ENCODE data around the gene SUMF1. TPM values are rescaled to one million over a fixed set of nuclear protein-coding genes. Genes with fewer than 3 reads are reported as not detected.

Gene SUMF1
- total RNA-seq, 2 donors from 2014 or later = 5.9 to 7.6 TPM

- H3K36me3 Mint-ChIP-seq (ENCODE audit: low read depth) = peaks cover 37% of the 10 kb centered on the region
- H3K27me3 Mint-ChIP-seq = no peaks in the 10 kb centered on the region
- H3K4me1 Mint-ChIP-seq = peaks cover 27% of the 10 kb centered on the region
Measured at GRCh38 chr3:4504340-4505261, 37.5 kb upstream of the SUMF1 start.

GRCh38 chr3:4503050-4503449 is 36.0 kb upstream of the SUMF1 start:
- peaks cover 19% of the 10 kb centered on the region for H3K4me1 Mint-ChIP-seq
- peak overlapping the region; percentile 95 for H3K27ac Mint-ChIP-seq
- no peaks in the 10 kb centered on the region for H3K27me3 Mint-ChIP-seq
- peak overlapping the region; percentile 95 for H3K4me3 Mint-ChIP-seq
- H3K36me3 Mint-ChIP-seq (ENCODE audit: low read depth) = peaks cover 34% of the 10 kb centered on the region
- no peak for ATAC-seq (replicated peaks)
- no peaks in the 10 kb centered on the region for H3K9me3 Mint-ChIP-seq

More at GRCh38 chr3:4504340-4505261, 37.5 kb upstream of the SUMF1 start:
- Mint-ChIP-seq H3K27ac (peak overlapping the region; percentile 95), H3K9me3 (no peaks in the 10 kb centered on the region), H3K4me3 (peak overlapping the region; percentile 95)
- ATAC-seq (replicated peaks) = peak; percentile 87

- no peak overlapping the region for H3K27ac Mint-ChIP-seq
- peaks cover 22% of the 10 kb centered on the region for H3K4me1 Mint-ChIP-seq
- no peak overlapping the region for H3K4me3 Mint-ChIP-seq
- H3K36me3 Mint-ChIP-seq (ENCODE audit: low read depth) = peaks cover 45% of the 10 kb centered on the region
- ATAC-seq (replicated peaks) = no peak
- H3K27me3 Mint-ChIP-seq = no peaks in the 10 kb centered on the region
- H3K9me3 Mint-ChIP-seq = no peaks in the 10 kb centered on the region
Measured at GRCh38 chr3:4501927-4502326, 34.9 kb upstream of the SUMF1 start.

- no peak overlapping the region for H3K27ac Mint-ChIP-seq
- H3K4me3 Mint-ChIP-seq = no peak overlapping the region
- H3K4me1 Mint-ChIP-seq = peaks cover 25% of the 10 kb centered on the region
- no peaks in the 10 kb centered on the region for H3K9me3 Mint-ChIP-seq
- peaks cover 50% of the 10 kb centered on the region for H3K36me3 Mint-ChIP-seq (ENCODE audit: low read depth)
- H3K27me3 Mint-ChIP-seq = no peaks in the 10 kb centered on the region
- no peak for ATAC-seq (replicated peaks)
Measured at GRCh38 chr3:4501437-4501836, 34.4 kb upstream of the SUMF1 start.

- Mint-ChIP-seq H3K4me1 (peaks cover 28% of the 10 kb centered on the region), H3K9me3 (no peaks in the 10 kb centered on the region), H3K4me3 (no peak overlapping the region), H3K27me3 (no peaks in the 10 kb centered on the region), H3K36me3 (ENCODE audit: low read depth) (peaks cover 71% of the 10 kb centered on the region), H3K27ac (no peak overlapping the region)
- ATAC-seq (replicated peaks) = no peak
Measured at GRCh38 chr3:4498446-4498845, 31.4 kb upstream of the SUMF1 start.

GRCh38 chr3:4497843-4498324 is 30.8 kb upstream of the SUMF1 start:
- no peaks in the 10 kb centered on the region for H3K27me3 Mint-ChIP-seq
- no peaks in the 10 kb centered on the region for H3K9me3 Mint-ChIP-seq
- ATAC-seq (replicated peaks) = no peak
- peaks cover 71% of the 10 kb centered on the region for H3K36me3 Mint-ChIP-seq (ENCODE audit: low read depth)
- peak overlapping the region; percentile 4 for H3K27ac Mint-ChIP-seq
- H3K4me3 Mint-ChIP-seq = no peak overlapping the region
- H3K4me1 Mint-ChIP-seq = peaks cover 28% of the 10 kb centered on the region

GRCh38 chr3:4497005-4497692 is 30.1 kb upstream of the SUMF1 start:
- peaks cover 28% of the 10 kb centered on the region for H3K4me1 Mint-ChIP-seq
- H3K9me3 Mint-ChIP-seq = no peaks in the 10 kb centered on the region
- H3K4me3 Mint-ChIP-seq = peak overlapping the region; percentile 94
- no peak for ATAC-seq (replicated peaks)
- H3K27me3 Mint-ChIP-seq = no peaks in the 10 kb centered on the region
- H3K27ac Mint-ChIP-seq = no peak overlapping the region
- peaks cover 70% of the 10 kb centered on the region for H3K36me3 Mint-ChIP-seq (ENCODE audit: low read depth)

GRCh38 chr3:4496087-4496452 is 29.0 kb upstream of the SUMF1 start:
- H3K4me1 Mint-ChIP-seq = peaks cover 28% of the 10 kb centered on the region
- H3K27me3 Mint-ChIP-seq = no peaks in the 10 kb centered on the region
- H3K36me3 Mint-ChIP-seq (ENCODE audit: low read depth) = peaks cover 60% of the 10 kb centered on the region
- H3K9me3 Mint-ChIP-seq = no peaks in the 10 kb centered on the region
- H3K4me3 Mint-ChIP-seq = peak overlapping the region; percentile 94
- ATAC-seq (replicated peaks) = no peak
- no peak overlapping the region for H3K27ac Mint-ChIP-seq

- peak overlapping the region; percentile 94 for H3K4me3 Mint-ChIP-seq
- ATAC-seq (replicated peaks) = no peak
- H3K4me1 Mint-ChIP-seq = peaks cover 28% of the 10 kb centered on the region
- H3K27ac Mint-ChIP-seq = peak overlapping the region; percentile 89
- H3K9me3 Mint-ChIP-seq = no peaks in the 10 kb centered on the region
- H3K36me3 Mint-ChIP-seq (ENCODE audit: low read depth) = peaks cover 54% of the 10 kb centered on the region
- H3K27me3 Mint-ChIP-seq = no peaks in the 10 kb centered on the region
Measured at GRCh38 chr3:4495294-4496086, 28.4 kb upstream of the SUMF1 start.

- Mint-ChIP-seq H3K4me1 (peaks cover 28% of the 10 kb centered on the region), H3K36me3 (ENCODE audit: low read depth) (peaks cover 48% of the 10 kb centered on the region), H3K27ac (peak overlapping the region; percentile 89), H3K4me3 (peak overlapping the region; percentile 94), H3K9me3 (no peaks in the 10 kb centered on the region), H3K27me3 (no peaks in the 10 kb centered on the region)
- no peak for ATAC-seq (replicated peaks)
Measured at GRCh38 chr3:4494895-4495264, 27.8 kb upstream of the SUMF1 start.

GRCh38 chr3:4493941-4494894 is 27.1 kb upstream of the SUMF1 start:
- H3K36me3 Mint-ChIP-seq (ENCODE audit: low read depth) = peaks cover 45% of the 10 kb centered on the region
- H3K4me3 Mint-ChIP-seq = peak overlapping the region; percentile 94
- H3K27me3 Mint-ChIP-seq = no peaks in the 10 kb centered on the region
- H3K4me1 Mint-ChIP-seq = peaks cover 28% of the 10 kb centered on the region
- peak overlapping the region; percentile 89 for H3K27ac Mint-ChIP-seq
- ATAC-seq (replicated peaks) = no peak
- H3K9me3 Mint-ChIP-seq = no peaks in the 10 kb centered on the region

- H3K27me3 Mint-ChIP-seq = no peaks in the 10 kb centered on the region
- peaks cover 28% of the 10 kb centered on the region for H3K4me1 Mint-ChIP-seq
- peaks cover 39% of the 10 kb centered on the region for H3K36me3 Mint-ChIP-seq (ENCODE audit: low read depth)
Measured at GRCh38 chr3:4493014-4493940, 26.2 kb upstream of the SUMF1 start, which contains the start of gene ITPR1. ITPR1 (plus strand) TSS chr3:4493348; CDS start chr3:4516492, 23,144 bp downstream.

More at GRCh38 chr3:4493014-4493940, 26.2 kb upstream of the SUMF1 start, which contains the start of gene ITPR1:
- peak; percentile 95 for ATAC-seq (replicated peaks)
- Mint-ChIP-seq H3K9me3 (no peaks in the 10 kb centered on the region), H3K4me3 (peak within 1 kb of the TSS; percentile 94), H3K27ac (peak within 1 kb of the TSS; percentile 89)
